SK-N-SH (cell line): ENCODE results near the gene CHST13.

Experiments used
- CTCF ChIP-seq: fragments of 200-600 bp; sonication (generic); IDR thresholded peaks from 2 replicates; pipeline ENCODE4 v1.6.1; 2017; ENCODE audit warnings: antibody characterized with exemption, mild to moderate bottlenecking, moderate library complexity
- ELF1 ChIP-seq: IDR thresholded peaks from 2 replicates; pipeline ENCODE4 v1.4.0; 2012
- EP300 ChIP-seq, 2 experiments: IDR thresholded peaks; 2 replicates each; pipeline versions ENCODE4 v1.4.0 to v1.6.1; 2012; ENCODE audit warnings: borderline replicate concordance in 1 of 2, low read depth in 1 of 2, low read length in 1 of 2
- EZH2phosphoT487 ChIP-seq: fragments of 200-600 bp; sonication (generic); IDR thresholded peaks from 2 replicates; pipeline ENCODE4 v1.6.1; 2017; ENCODE audit warnings: low read depth, mixed run types, mild to moderate bottlenecking, antibody characterized with exemption, moderate library complexity, borderline replicate concordance
- FOXM1 ChIP-seq: IDR thresholded peaks from 2 replicates; pipeline ENCODE4 v1.4.0; 2012; ENCODE audit warnings: low read depth, mild to moderate bottlenecking
- GABPA ChIP-seq: IDR thresholded peaks from 2 replicates; pipeline ENCODE4 v1.4.0; 2012; ENCODE audit warnings: low read depth, mild to moderate bottlenecking
- NFIC ChIP-seq: IDR thresholded peaks from 2 replicates; pipeline ENCODE4 v1.4.0; 2012; ENCODE audit warnings: borderline replicate concordance
- POLR2AphosphoS5 ChIP-seq: IDR thresholded peaks from 2 replicates; pipeline ENCODE4 v1.6.1; 2012; ENCODE audit warnings: low read depth, low read length
- RFX5 ChIP-seq: IDR thresholded peaks from 2 replicates; pipeline ENCODE4 v1.6.1; 2012; ENCODE audit warnings: mild to moderate bottlenecking, improper control_type of control experiment, low read length
- SMC3 ChIP-seq: IDR thresholded peaks from 2 replicates; pipeline ENCODE4 v1.6.1; 2012; ENCODE audit warnings: low read depth, low read length, improper control_type of control experiment
- TEAD4 ChIP-seq: IDR thresholded peaks from 2 replicates; pipeline ENCODE4 v1.4.0; 2012; ENCODE audit warnings: mild to moderate bottlenecking, borderline replicate concordance; ENCODE audit not compliant: insufficient read depth
- USF1 ChIP-seq: IDR thresholded peaks from 2 replicates; pipeline ENCODE4 v1.4.0; 2012; ENCODE audit warnings: low read depth, borderline replicate concordance
- YY1 ChIP-seq: IDR thresholded peaks from 2 replicates; pipeline ENCODE4 v1.4.0; 2012; ENCODE audit warnings: low read depth, mild to moderate bottlenecking
- ZBTB33 ChIP-seq: IDR thresholded peaks from 2 replicates; pipeline ENCODE4 v1.4.0; 2012; ENCODE audit warnings: low read depth, borderline replicate concordance

- no peak for TF ChIP-seq EZH2phosphoT487
- TF ChIP-seq TEAD4, result no peak
- TF ChIP-seq EP300 (IDR thresholded peaks at IDR 0.05; ENCODE audit: borderline replicate concordance in 1 of 2, low read depth in 1 of 2, low read length in 1 of 2), result no peak
- TF ChIP-seq SMC3, result no peak
- TF ChIP-seq RFX5, result no peak
- no peak for TF ChIP-seq NFIC
- no peak for TF ChIP-seq ELF1
- TF ChIP-seq CTCF, result no peak
- TF ChIP-seq YY1, result no peak
- no peak for TF ChIP-seq ZBTB33
- TF ChIP-seq USF1, result no peak
- TF ChIP-seq POLR2AphosphoS5, result no peak
- no peak for TF ChIP-seq FOXM1
- no peak for TF ChIP-seq GABPA
These were observed 2.7 kb downstream of the CHST13 start for GRCh38 chr3:126526668-126527005.
